A673 (cell line): Measurements from ENCODE around the gene MYH10. TPM values are rescaled to one million over a fixed set of nuclear protein-coding genes. Genes with fewer than 3 reads are reported as not detected.

Experiments
- BruUV-seq: library from RNA; stranded (reverse); fragments of 400-500 nt; replicated peaks from 2 replicates; lab custom pipeline; 2021; lab: Mats Ljungman, UMichigan
- CTCF ChIA-PET: fragments of 300-600 bp; sonication (Branson Sonifier 250); formaldehyde crosslinking; loops from one replicate; lab custom pipeline; 2022; ENCODE audit warnings: antibody characterized with exemption; lab: Charles Lee
- POLR2A ChIA-PET: fragments of 300-600 bp; sonication (Branson Sonifier 250); formaldehyde crosslinking; loops from one replicate; lab custom pipeline; 2022; ENCODE audit warnings: antibody characterized with exemption; ENCODE audit not compliant: low non-redundant PET; lab: Charles Lee
- DNase-seq: peaks from one replicate; pipeline ENCODE4 v3.0.0-alpha.2; 2015; ENCODE audit warnings: low spot score
- H3K27ac ChIP-seq: fragments of 200-600 bp; sonication (generic); 2 replicates; pipeline ENCODE4 v1.5.1; 2016; ENCODE audit warnings: mixed run types, low read depth, mild to moderate bottlenecking, mixed read lengths, antibody characterized with exemption, low read length; ENCODE audit not compliant: poor library complexity, severe bottlenecking
- H3K27me3 ChIP-seq: fragments of 200-600 bp; sonication (generic); replicated peaks from 2 replicates; pipeline ENCODE4 v1.6.1; 2017; ENCODE audit warnings: mixed run types, low read depth, mild to moderate bottlenecking, mixed read lengths, antibody characterized with exemption, low read length; ENCODE audit not compliant: insufficient read depth, poor library complexity
- H3K36me3 ChIP-seq: fragments of 200-600 bp; sonication (generic); 2 replicates; pipeline ENCODE4 v1.6.1; 2016; ENCODE audit warnings: mixed run types, mild to moderate bottlenecking, mixed read lengths, antibody characterized with exemption, low read length; ENCODE audit not compliant: insufficient read depth, poor library complexity, severe bottlenecking
- H3K4me1 ChIP-seq: fragments of 200-600 bp; sonication (generic); 2 replicates; pipeline ENCODE4 v1.6.1; 2017; ENCODE audit warnings: mixed run types, mild to moderate bottlenecking, mixed read lengths, antibody characterized with exemption, low read length; ENCODE audit not compliant: insufficient read depth, poor library complexity, severe bottlenecking
- H3K4me3 ChIP-seq: fragments of 200-600 bp; sonication (generic); 2 replicates; pipeline ENCODE4 v1.5.1; 2016; ENCODE audit warnings: low read depth, mixed run types, mild to moderate bottlenecking, mixed read lengths, low read length; ENCODE audit not compliant: poor library complexity, severe bottlenecking
- H3K9me3 ChIP-seq: fragments of 200-600 bp; sonication (generic); 2 replicates; pipeline ENCODE4 v1.6.1; 2016; ENCODE audit warnings: mixed run types, low read depth, mild to moderate bottlenecking, mixed read lengths, antibody characterized with exemption, low read length; ENCODE audit not compliant: poor library complexity, severe bottlenecking
- CTCF ChIP-seq: fragments of 300-800, 200-600 bp; sonication (generic); conservative IDR thresholded peaks from 2 replicates; pipeline ENCODE4 v1.5.1; 2017; ENCODE audit warnings: low read depth, mild to moderate bottlenecking, antibody characterized with exemption, low read length, moderate library complexity, mixed read lengths
- EZH2 ChIP-seq: fragments of 200-600 bp; sonication (generic); IDR thresholded peaks from 2 replicates; pipeline ENCODE4 v1.6.1; 2017; ENCODE audit warnings: borderline replicate concordance, low read depth, mild to moderate bottlenecking, mixed read lengths, antibody characterized with exemption, low read length; ENCODE audit not compliant: poor library complexity, severe bottlenecking
- intact Hi-C: fragments of 100-400 bp; cut with micrococcal nuclease; formaldehyde crosslinking; loops from one replicate; pipeline ENCODE4 v1.10.0; 2022; ENCODE audit not compliant: unreplicated experiment
- total RNA-seq: library from RNA; stranded (reverse); gene quantifications from 2 replicates; pipeline ENCODE4 v1.2.3, GENCODE V29; 2021

The MYH10 gene
- total RNA-seq, 1 experiment from 2014 or later = 129 TPM

- DNase-seq = no peak
- Histone ChIP-seq H3K4me3 (no peak overlapping the region), H3K4me1 (peaks cover 18% of the 10 kb centered on the region), H3K36me3 (peaks cover 25% of the 10 kb centered on the region), H3K9me3 (no peaks in the 10 kb centered on the region), H3K27me3 (no peaks in the 10 kb centered on the region), H3K27ac (peak overlapping the region; percentile 2)
- POLR2A ChIA-PET = no interaction called here
- CTCF ChIA-PET = no interaction called here
- BruUV-seq = no TSS peak
- TF ChIP-seq EZH2 (no peak), CTCF (no peak)
- intact Hi-C loops = no loop called here
These were observed 164.8 kb downstream of the MYH10 start for GRCh38 chr17:8465759-8466158.

- POLR2A ChIA-PET = no interaction called here
- BruUV-seq = no TSS peak
These were observed 165.2 kb downstream of the MYH10 start for GRCh38 chr17:8465356-8465755.

GRCh38 chr17:8464941-8465340 lies 165.6 kb downstream of the MYH10 start:
- no peak overlapping the region for H3K4me3 ChIP-seq
- H3K9me3 ChIP-seq = no peaks in the 10 kb centered on the region
- ChIA-PET CTCF (no interaction called here), POLR2A (no interaction called here)
- H3K36me3 ChIP-seq = peaks cover 33% of the 10 kb centered on the region
- BruUV-seq = no TSS peak
- peak overlapping the region; percentile 2 for H3K27ac ChIP-seq
- TF ChIP-seq CTCF (no peak), EZH2 (no peak)
- no peak for DNase-seq
- no peaks in the 10 kb centered on the region for H3K27me3 ChIP-seq
- intact Hi-C loops = no loop called here
- peaks cover 11% of the 10 kb centered on the region for H3K4me1 ChIP-seq

More at GRCh38 chr17:8465356-8465755, 165.2 kb downstream of the MYH10 start:
- Histone ChIP-seq H3K27ac (peak overlapping the region; percentile 2), H3K9me3 (no peaks in the 10 kb centered on the region), H3K4me3 (no peak overlapping the region), H3K27me3 (no peaks in the 10 kb centered on the region), H3K36me3 (peaks cover 29% of the 10 kb centered on the region), H3K4me1 (peaks cover 14% of the 10 kb centered on the region)
- CTCF ChIA-PET = no interaction called here
- intact Hi-C loops = no loop called here
- no peak for TF ChIP-seq CTCF
- TF ChIP-seq EZH2 = no peak
- DNase-seq = no peak
